HEK293T (cell line): ENCODE measurements around the gene ARAP2.

Source experiments
- CTCF ChIA-PET: fragments of 350-600 bp; formaldehyde crosslinking; extraction: SDS; loops from one replicate; lab custom pipeline; 2021; ENCODE audit warnings: antibody characterized with exemption, inconsistent platforms; lab: Yijun Ruan, JAX
- POLR2A ChIA-PET: fragments of 350-600 bp; formaldehyde crosslinking; extraction: SDS; loops from one replicate; lab custom pipeline; 2020; ENCODE audit warnings: antibody characterized with exemption, inconsistent platforms; lab: Yijun Ruan, JAX
- DNase-seq: peaks from one replicate; pipeline ENCODE4 v3.0.0; 2012; ENCODE audit warnings: mixed read lengths; ENCODE audit errors: extremely low spot score
- ARNT ChIP-seq: fragments of 450-650 bp; IDR thresholded peaks from 2 replicates; pipeline ENCODE4 v1.6.1; 2017; ENCODE audit warnings: mild to moderate bottlenecking
- BHLHE40 ChIP-seq: fragments of 450-650 bp; IDR thresholded peaks from 2 replicates; pipeline ENCODE4 v1.6.1; 2016; ENCODE audit warnings: mild to moderate bottlenecking, moderate library complexity, borderline replicate concordance
- CTBP1 ChIP-seq: fragments of 450-650 bp; IDR thresholded peaks from 2 replicates; pipeline ENCODE4 v1.6.1; 2016; ENCODE audit warnings: borderline replicate concordance
- ELF4 ChIP-seq: fragments of 450-650 bp; IDR thresholded peaks from 2 replicates; pipeline ENCODE4 v1.6.1; 2017; ENCODE audit warnings: antibody characterized with exemption
- FOXA1 ChIP-seq: fragments of 450-650 bp; IDR thresholded peaks from 2 replicates; pipeline ENCODE4 v1.6.1; 2016; ENCODE audit warnings: mild to moderate bottlenecking
- FOXK2 ChIP-seq: fragments of 450-650 bp; IDR thresholded peaks from 2 replicates; pipeline ENCODE4 v1.6.1; 2016; ENCODE audit warnings: mild to moderate bottlenecking
- FOXM1 ChIP-seq: fragments of 450-650 bp; IDR thresholded peaks from 2 replicates; pipeline ENCODE4 v1.6.1; 2017; ENCODE audit warnings: mild to moderate bottlenecking, borderline replicate concordance
- HDGF ChIP-seq: fragments of 450-650 bp; IDR thresholded peaks from 2 replicates; pipeline ENCODE4 v1.6.1; 2017; ENCODE audit warnings: antibody characterized with exemption, borderline replicate concordance
- L3MBTL2 ChIP-seq: fragments of 450-650 bp; conservative IDR thresholded peaks from 2 replicates; pipeline ENCODE4 v1.6.1; 2016; ENCODE audit warnings: mild to moderate bottlenecking
- LEF1 ChIP-seq: fragments of 450-650 bp; IDR thresholded peaks from 2 replicates; pipeline ENCODE4 v1.6.1; 2017; ENCODE audit warnings: mild to moderate bottlenecking, borderline replicate concordance
- NFRKB ChIP-seq: fragments of 450-650 bp; IDR thresholded peaks from 2 replicates; pipeline ENCODE4 v1.6.1; 2016; ENCODE audit warnings: mild to moderate bottlenecking, moderate library complexity
- SP1 ChIP-seq: fragments of 450-650 bp; IDR thresholded peaks from 2 replicates; pipeline ENCODE4 v1.6.1; 2017
- SUZ12 ChIP-seq: fragments of 450-650 bp; IDR thresholded peaks from 2 replicates; pipeline ENCODE4 v1.6.1; 2016; ENCODE audit warnings: mild to moderate bottlenecking
- TARDBP ChIP-seq: fragments of 450-650 bp; IDR thresholded peaks from 2 replicates; pipeline ENCODE4 v1.6.1; 2016
- ZNF384 ChIP-seq: fragments of 450-650 bp; IDR thresholded peaks from 2 replicates; pipeline ENCODE4 v1.6.1; 2016
- TF ChIP-seq, protein P1 (sequence below): fragments of 450-650 bp; IDR thresholded peaks from 2 replicates; pipeline ENCODE4 v1.6.1; 2016

Gene ARAP2

DNA sequence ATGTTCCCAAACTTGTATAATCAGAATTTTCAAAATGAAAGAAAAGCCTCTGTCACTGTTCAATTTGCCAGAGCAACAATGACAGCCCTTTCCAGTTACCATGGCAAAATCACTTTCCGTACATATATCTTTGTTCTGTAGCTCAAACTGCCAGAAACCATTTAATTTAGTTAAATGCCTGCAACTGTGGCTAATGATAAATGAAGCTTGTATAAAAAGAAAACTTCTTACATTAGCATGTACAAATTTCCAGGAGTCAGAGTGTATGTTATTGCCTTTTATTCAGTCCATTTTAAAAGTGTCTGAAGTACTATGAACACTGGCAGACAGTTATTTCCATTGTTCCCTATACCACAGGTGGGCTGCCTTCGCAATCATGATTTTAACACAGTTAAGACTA, 30.3 kb downstream of the ARAP2 start:
- no peak for DNase-seq
- TF ChIP-seq SP1 = no peak
- TF ChIP-seq BHLHE40 = no peak
- TF ChIP-seq ARNT = no peak
- TF ChIP-seq FOXK2 = no peak
- no peak for TF ChIP-seq SUZ12
- no peak for TF ChIP-seq ELF4
- TF ChIP-seq NFRKB = no peak
- no peak for TF ChIP-seq L3MBTL2
- TF ChIP-seq HDGF = no peak
- no peak for TF ChIP-seq ZNF384
- TF ChIP-seq CTBP1 = no peak
- TF ChIP-seq FOXM1 = no peak
- no peak for TF ChIP-seq LEF1
- no peak for TF ChIP-seq FOXA1
- ChIA-PET CTCF (no interaction called here), POLR2A (no interaction called here)

DNA sequence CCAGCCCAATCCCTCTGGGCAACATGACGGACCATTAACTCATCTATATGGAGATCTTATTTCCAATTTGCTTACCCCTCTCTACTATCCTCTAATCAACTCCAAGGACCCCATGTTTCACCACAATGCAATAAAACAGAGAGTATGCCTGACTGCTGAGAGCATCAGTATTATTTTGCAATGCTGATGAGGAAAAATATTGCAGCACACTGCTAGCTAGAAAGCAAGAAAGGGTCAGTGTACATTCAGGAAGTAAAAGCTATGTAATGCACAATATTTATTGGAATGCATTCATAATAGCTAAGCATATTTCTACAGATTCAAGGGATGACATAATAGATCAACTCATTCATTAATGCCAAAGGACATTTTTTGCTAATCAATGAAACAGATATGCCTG, 33.2 kb downstream of the ARAP2 start:
- ChIA-PET CTCF (no interaction called here), POLR2A (no interaction called here)
- TF ChIP-seq LEF1 = no peak
- no peak for TF ChIP-seq CTBP1
- TF ChIP-seq ELF4 = no peak
- TF ChIP-seq ZNF384 = no peak
- TF ChIP-seq TARDBP = no peak
- TF ChIP-seq, protein P1, sequence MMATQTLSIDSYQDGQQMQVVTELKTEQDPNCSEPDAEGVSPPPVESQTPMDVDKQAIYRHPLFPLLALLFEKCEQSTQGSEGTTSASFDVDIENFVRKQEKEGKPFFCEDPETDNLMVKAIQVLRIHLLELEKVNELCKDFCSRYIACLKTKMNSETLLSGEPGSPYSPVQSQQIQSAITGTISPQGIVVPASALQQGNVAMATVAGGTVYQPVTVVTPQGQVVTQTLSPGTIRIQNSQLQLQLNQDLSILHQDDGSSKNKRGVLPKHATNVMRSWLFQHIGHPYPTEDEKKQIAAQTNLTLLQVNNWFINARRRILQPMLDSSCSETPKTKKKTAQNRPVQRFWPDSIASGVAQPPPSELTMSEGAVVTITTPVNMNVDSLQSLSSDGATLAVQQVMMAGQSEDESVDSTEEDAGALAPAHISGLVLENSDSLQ = no peak
- no peak for TF ChIP-seq L3MBTL2
- TF ChIP-seq HDGF = no peak
- no peak for TF ChIP-seq ARNT
- TF ChIP-seq BHLHE40 = no peak
- no peak for TF ChIP-seq FOXK2
- TF ChIP-seq FOXM1 = no peak
- no peak for TF ChIP-seq NFRKB
- no peak for TF ChIP-seq FOXA1
- TF ChIP-seq SUZ12 = no peak
- no peak for TF ChIP-seq SP1
- no peak for DNase-seq

DNA sequence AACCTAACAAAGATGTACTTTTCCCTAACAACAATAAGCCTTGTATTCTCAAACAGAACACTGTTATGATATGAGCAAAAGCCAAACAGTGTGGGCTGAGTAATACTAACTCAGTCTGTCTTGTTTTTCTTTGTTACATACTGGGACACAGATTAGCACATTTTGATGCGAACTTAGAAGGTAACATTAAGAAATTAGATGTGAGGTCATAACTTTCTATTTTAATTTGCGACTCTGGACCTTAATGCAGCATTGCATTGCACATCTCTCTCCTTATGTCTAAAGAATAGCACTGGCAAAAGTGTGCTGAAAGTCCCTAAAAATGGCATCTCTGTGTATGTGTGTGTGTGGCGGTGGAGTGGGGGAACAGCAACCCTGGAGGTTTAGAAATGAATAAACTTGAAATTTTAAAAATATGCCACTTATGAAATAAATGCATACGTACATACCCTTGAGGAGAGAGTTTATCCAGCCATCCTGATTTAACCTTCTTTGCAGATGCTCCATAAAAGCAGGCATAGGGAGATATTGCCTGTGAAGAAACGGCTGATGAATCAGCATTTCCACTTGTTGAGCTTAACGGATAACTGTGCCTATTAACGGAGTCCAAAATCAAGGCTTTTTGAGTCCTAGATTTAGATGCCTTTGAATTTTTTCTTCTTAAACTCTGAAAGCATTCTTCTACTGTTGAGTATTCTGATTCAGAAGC, 34.2 kb downstream of the ARAP2 start:
- no peak for DNase-seq
- ChIA-PET POLR2A (no interaction called here), CTCF (no interaction called here)
- TF ChIP-seq CTBP1 = no peak
- no peak for TF ChIP-seq FOXM1
- no peak for TF ChIP-seq ELF4
- TF ChIP-seq FOXA1 = no peak
- TF ChIP-seq HDGF = no peak
- no peak for TF ChIP-seq SUZ12
- no peak for TF ChIP-seq NFRKB

DNA sequence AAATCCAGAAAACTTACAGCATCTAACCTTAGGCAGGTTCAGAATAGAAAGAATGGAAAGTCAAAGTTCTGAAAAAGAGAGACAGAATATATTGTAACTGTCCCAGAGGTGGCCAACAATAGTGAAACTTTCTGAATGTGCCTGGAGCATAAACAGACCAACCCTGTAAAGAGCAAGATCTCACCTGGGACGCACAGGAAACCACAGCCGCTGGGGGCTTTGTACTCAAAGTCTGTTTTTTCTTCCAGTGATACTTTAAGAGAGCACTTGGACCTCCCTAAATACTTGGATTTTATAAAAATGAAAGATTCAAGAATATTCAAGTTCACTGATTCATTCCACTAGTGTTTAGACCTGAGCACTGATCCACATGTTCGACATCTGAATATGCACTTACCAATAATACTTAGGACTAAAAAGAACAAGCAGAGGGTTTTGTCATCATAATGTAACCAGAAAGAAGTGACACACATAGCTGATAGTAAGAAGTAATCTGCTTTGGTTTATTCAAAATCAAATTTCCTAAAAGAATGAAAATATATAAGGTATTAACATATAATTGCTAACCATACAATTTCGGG, 35.3 kb downstream of the ARAP2 start:
- ChIA-PET POLR2A (no interaction called here), CTCF (no interaction called here)
- no peak for DNase-seq
- TF ChIP-seq CTBP1 (no peak), SUZ12 (no peak), TARDBP (no peak), BHLHE40 (no peak), ARNT (no peak), FOXK2 (no peak), HDGF (no peak), ZNF384 (no peak), LEF1 (no peak), NFRKB (no peak), FOXM1 (no peak)

DNA sequence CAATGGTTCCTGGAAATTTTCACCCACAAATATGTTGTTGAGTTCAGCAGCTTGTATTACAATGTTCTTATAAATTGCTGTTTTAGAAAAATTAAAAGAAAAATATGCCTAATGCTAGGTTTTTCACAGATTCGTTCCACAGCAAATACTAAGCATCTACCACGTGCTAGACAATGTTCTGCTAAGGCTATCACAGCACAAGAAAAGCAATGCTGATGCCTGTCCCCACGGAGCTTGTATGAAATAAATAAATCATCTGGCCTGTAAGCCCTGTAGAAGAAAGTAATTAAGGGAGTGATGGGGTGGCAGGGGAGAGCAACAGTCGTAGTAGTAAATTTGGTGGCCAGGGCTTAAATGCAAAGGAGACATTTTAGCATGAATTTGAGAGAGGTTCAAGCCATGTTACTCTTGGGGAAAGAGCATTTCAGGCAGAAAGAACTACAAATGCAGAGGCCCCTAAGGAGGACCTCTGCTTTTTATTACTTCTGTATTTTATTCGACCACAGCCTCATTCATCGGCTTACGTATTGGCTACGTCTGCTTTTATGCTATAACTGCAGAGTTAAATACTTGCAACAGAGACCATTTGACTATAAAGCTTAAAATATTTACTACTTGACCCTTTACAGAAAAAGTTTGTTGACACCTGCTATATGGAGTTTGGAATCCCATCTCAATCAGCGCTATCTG, 36.3 kb downstream of the ARAP2 start:
- POLR2A ChIA-PET = no interaction called here
- CTCF ChIA-PET = no interaction called here
- TF ChIP-seq FOXM1 (no peak), LEF1 (no peak), L3MBTL2 (no peak), TARDBP (no peak), FOXA1 (no peak), SP1 (no peak), ARNT (no peak), SUZ12 (no peak), ELF4 (no peak), NFRKB (no peak), ZNF384 (no peak), CTBP1 (no peak), HDGF (no peak)
- TF ChIP-seq, protein P1 = no peak
- no peak for DNase-seq

DNA sequence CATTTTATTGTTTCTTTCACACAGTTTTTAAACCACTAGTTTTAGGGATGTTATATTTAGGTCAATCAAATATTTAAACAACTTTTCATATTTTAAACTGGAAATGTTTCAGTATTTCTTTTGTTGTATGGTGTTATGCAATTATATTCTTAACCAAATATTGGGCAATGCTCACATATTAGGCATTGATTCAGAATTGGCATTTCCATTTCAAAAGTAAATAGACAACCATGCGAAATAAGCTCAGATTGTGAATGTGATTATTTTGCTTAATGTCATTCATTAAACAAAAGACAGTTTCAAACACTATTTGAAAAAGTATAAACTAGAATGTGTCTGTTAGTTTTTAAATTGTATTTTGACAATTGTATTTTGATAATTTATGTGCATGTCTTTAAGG, 36.9 kb downstream of the ARAP2 start:
- no peak for DNase-seq
- POLR2A ChIA-PET = no interaction called here
- CTCF ChIA-PET = no interaction called here
- no peak for TF ChIP-seq FOXK2
- TF ChIP-seq L3MBTL2 = no peak
- no peak for TF ChIP-seq SP1
- TF ChIP-seq FOXM1 = no peak
- TF ChIP-seq NFRKB = no peak
- TF ChIP-seq ELF4 = no peak
- TF ChIP-seq HDGF = no peak
- TF ChIP-seq FOXA1 = no peak
- TF ChIP-seq LEF1 = no peak
- TF ChIP-seq, protein P1 = no peak
- no peak for TF ChIP-seq TARDBP
- TF ChIP-seq BHLHE40 = no peak
- no peak for TF ChIP-seq SUZ12
- no peak for TF ChIP-seq ZNF384
- no peak for TF ChIP-seq CTBP1
- TF ChIP-seq ARNT = no peak
